SK-N-SH treated with all-trans-retinoic acid at 6 μM for 48 hours (cell line): Measurements from ENCODE around the gene LDHAL6B.

Source experiments
- ATAC-seq: fragments of 200-7000 bp; cut with Tn5 transposase; 3 replicates; pipeline ENCODE4 v1.9.1; 2020; ENCODE audit warnings: mild to moderate bottlenecking, moderate library complexity
- ARNTL ChIP-seq: fragments of 450-650 bp; formaldehyde crosslinking; IDR thresholded peaks from 2 replicates; pipeline ENCODE4 v1.5.0; 2020; ENCODE audit warnings: low read depth, mild to moderate bottlenecking, moderate library complexity, borderline replicate concordance
- BACH2 ChIP-seq: fragments of 250-450 bp; sonication (Bioruptor Pico); IDR thresholded peaks from 2 replicates; pipeline ENCODE4 v1.9.0; 2021; ENCODE audit warnings: mild to moderate bottlenecking, borderline replicate concordance
- CSDC2 ChIP-seq: fragments of 250-450 bp; sonication (Bioruptor Pico); IDR thresholded peaks from 2 replicates; pipeline ENCODE4 v1.5.0; 2020; ENCODE audit warnings: mild to moderate bottlenecking, moderate library complexity
- CSRNP3 ChIP-seq: fragments of 250-450 bp; sonication (Bioruptor Pico); IDR thresholded peaks from 2 replicates; pipeline ENCODE4 v1.5.1; 2021; ENCODE audit warnings: mild to moderate bottlenecking, moderate library complexity
- ESRRG ChIP-seq: fragments of 250-450 bp; sonication (Bioruptor Pico); IDR thresholded peaks from 2 replicates; pipeline ENCODE4 v1.6.1; 2021; ENCODE audit warnings: mild to moderate bottlenecking
- GLIS3 ChIP-seq: fragments of 250-450 bp; sonication (Bioruptor Pico); IDR thresholded peaks from 2 replicates; pipeline ENCODE4 v1.5.0; 2020; ENCODE audit warnings: mild to moderate bottlenecking, moderate library complexity
- ISL1 ChIP-seq: fragments of 250-450 bp; sonication (Bioruptor Pico); IDR thresholded peaks from 2 replicates; pipeline ENCODE4 v2.1.2; 2022; ENCODE audit warnings: mild to moderate bottlenecking, moderate library complexity
- OSR1 ChIP-seq: fragments of 250-450 bp; sonication (Bioruptor Pico); IDR thresholded peaks from 2 replicates; pipeline ENCODE4 v1.8.0; 2022; ENCODE audit warnings: moderate library complexity, mild to moderate bottlenecking, inconsistent platforms
- PPARA ChIP-seq: fragments of 250-450 bp; sonication (Bioruptor Pico); IDR thresholded peaks from 2 replicates; pipeline ENCODE4 v1.5.0; 2020; ENCODE audit warnings: mild to moderate bottlenecking, borderline replicate concordance
- RARB ChIP-seq: fragments of 250-450 bp; sonication (Bioruptor Pico); IDR thresholded peaks from 2 replicates; pipeline ENCODE4 v1.8.0; 2021; ENCODE audit warnings: mild to moderate bottlenecking, moderate library complexity
- SNAI2 ChIP-seq: fragments of 250-450 bp; sonication (Bioruptor Pico); IDR thresholded peaks from 2 replicates; pipeline ENCODE4 v1.5.0; 2020; ENCODE audit warnings: mild to moderate bottlenecking, moderate library complexity
- TCF4 ChIP-seq: fragments of 250-450 bp; sonication (Bioruptor Pico); IDR thresholded peaks from 2 replicates; pipeline ENCODE4 v1.8.0; 2021; ENCODE audit warnings: mild to moderate bottlenecking, moderate library complexity, borderline replicate concordance
- TOX ChIP-seq: fragments of 250-450 bp; sonication (Bioruptor Pico); IDR thresholded peaks from 2 replicates; pipeline ENCODE4 v1.8.0; 2021; ENCODE audit warnings: mild to moderate bottlenecking, moderate library complexity, borderline replicate concordance
- ZC3H10 ChIP-seq: fragments of 250-450 bp; sonication (Bioruptor Pico); IDR thresholded peaks from 2 replicates; pipeline ENCODE4 v1.5.1; 2021; ENCODE audit warnings: mild to moderate bottlenecking, moderate library complexity
- ZFP3 ChIP-seq: fragments of 250-450 bp; sonication (Bioruptor Pico); IDR thresholded peaks from 2 replicates; pipeline ENCODE4 v1.5.0; 2020; ENCODE audit warnings: mild to moderate bottlenecking, moderate library complexity
- ZFP30 ChIP-seq: fragments of 450-650 bp; formaldehyde crosslinking; IDR thresholded peaks from 2 replicates; pipeline ENCODE4 v1.5.0; 2022; ENCODE audit warnings: mild to moderate bottlenecking, moderate library complexity
- ZNF70 ChIP-seq: fragments of 450-650 bp; formaldehyde crosslinking; IDR thresholded peaks from 2 replicates; pipeline ENCODE4 v1.5.0; 2020; ENCODE audit warnings: mild to moderate bottlenecking, moderate library complexity
- ZNF8 ChIP-seq: fragments of 450-650 bp; formaldehyde crosslinking; IDR thresholded peaks from 2 replicates; pipeline ENCODE4 v1.5.0; 2020; ENCODE audit warnings: mild to moderate bottlenecking, moderate library complexity
- TF ChIP-seq, protein P1 (sequence below): fragments of 250-450 bp; sonication (Bioruptor Pico); IDR thresholded peaks from 2 replicates; pipeline ENCODE4 v1.5.0; 2020; ENCODE audit warnings: mild to moderate bottlenecking, moderate library complexity
- TF ChIP-seq, protein P2 (sequence below): fragments of 250-450 bp; sonication (Bioruptor Pico); IDR thresholded peaks from 2 replicates; pipeline ENCODE4 v1.8.0; 2020; ENCODE audit warnings: mild to moderate bottlenecking, moderate library complexity, borderline replicate concordance

The LDHAL6B gene

GRCh38 chr15:59244337-59244736, 37.7 kb downstream of the LDHAL6B start (continued):
- TF ChIP-seq GLIS3 (CRISPR knock-in tag) = no peak

- no peak for ATAC-seq
- TF ChIP-seq RARB (CRISPR knock-in tag) (no peak), ESRRG (no peak), CSRNP3 (CRISPR knock-in tag) (no peak), TCF4 (CRISPR knock-in tag) (no peak), ISL1 (CRISPR knock-in tag) (no peak), ZFP30 (CRISPR knock-in tag) (no peak), ARNTL (CRISPR knock-in tag) (no peak), CSDC2 (CRISPR knock-in tag) (no peak), ZC3H10 (no peak), GLIS3 (CRISPR knock-in tag) (no peak), TOX (no peak), ZFP3 (no peak), ZNF8 (no peak), OSR1 (CRISPR knock-in tag) (no peak)
- TF ChIP-seq, protein P1, sequence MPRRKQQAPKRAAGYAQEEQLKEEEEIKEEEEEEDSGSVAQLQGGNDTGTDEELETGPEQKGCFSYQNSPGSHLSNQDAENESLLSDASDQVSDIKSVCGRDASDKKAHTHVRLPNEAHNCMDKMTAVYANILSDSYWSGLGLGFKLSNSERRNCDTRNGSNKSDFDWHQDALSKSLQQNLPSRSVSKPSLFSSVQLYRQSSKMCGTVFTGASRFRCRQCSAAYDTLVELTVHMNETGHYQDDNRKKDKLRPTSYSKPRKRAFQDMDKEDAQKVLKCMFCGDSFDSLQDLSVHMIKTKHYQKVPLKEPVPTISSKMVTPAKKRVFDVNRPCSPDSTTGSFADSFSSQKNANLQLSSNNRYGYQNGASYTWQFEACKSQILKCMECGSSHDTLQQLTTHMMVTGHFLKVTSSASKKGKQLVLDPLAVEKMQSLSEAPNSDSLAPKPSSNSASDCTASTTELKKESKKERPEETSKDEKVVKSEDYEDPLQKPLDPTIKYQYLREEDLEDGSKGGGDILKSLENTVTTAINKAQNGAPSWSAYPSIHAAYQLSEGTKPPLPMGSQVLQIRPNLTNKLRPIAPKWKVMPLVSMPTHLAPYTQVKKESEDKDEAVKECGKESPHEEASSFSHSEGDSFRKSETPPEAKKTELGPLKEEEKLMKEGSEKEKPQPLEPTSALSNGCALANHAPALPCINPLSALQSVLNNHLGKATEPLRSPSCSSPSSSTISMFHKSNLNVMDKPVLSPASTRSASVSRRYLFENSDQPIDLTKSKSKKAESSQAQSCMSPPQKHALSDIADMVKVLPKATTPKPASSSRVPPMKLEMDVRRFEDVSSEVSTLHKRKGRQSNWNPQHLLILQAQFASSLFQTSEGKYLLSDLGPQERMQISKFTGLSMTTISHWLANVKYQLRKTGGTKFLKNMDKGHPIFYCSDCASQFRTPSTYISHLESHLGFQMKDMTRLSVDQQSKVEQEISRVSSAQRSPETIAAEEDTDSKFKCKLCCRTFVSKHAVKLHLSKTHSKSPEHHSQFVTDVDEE = no peak
Observed at GRCh38 chr15:59245559-59245958, 38.9 kb downstream of the LDHAL6B start.

DNA sequence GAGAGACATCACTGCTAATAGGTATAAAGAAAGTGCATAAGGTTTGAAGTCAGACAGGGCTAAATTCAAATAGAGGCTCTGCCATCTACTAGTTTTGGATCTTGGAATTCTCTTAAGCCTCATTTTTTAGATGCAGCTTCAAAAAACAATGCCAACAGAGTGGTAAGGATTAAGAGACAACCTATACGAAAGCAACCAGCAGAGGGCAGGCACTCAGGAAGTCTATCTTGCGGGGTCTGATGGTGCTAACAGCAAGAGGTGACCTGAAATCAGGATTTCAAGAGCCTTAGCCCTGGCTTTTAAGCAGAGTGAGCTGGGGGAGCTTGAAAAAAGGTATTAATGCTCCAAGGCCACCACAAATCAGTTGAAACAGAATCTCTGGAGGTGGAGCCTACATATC, 40.7 kb downstream of the LDHAL6B start:
- TF ChIP-seq RARB (CRISPR knock-in tag) (no peak), ZC3H10 (no peak), CSRNP3 (CRISPR knock-in tag) (no peak), ZFP3 (no peak), ARNTL (CRISPR knock-in tag) (no peak), TCF4 (CRISPR knock-in tag) (no peak), BACH2 (no peak), PPARA (CRISPR knock-in tag) (no peak), ISL1 (CRISPR knock-in tag) (no peak), ZNF8 (no peak), ZNF70 (CRISPR knock-in tag) (no peak), ESRRG (no peak), TOX (no peak), SNAI2 (CRISPR knock-in tag) (no peak), ZFP30 (CRISPR knock-in tag) (no peak)
- TF ChIP-seq, protein P1 = no peak
- TF ChIP-seq, protein P2, sequence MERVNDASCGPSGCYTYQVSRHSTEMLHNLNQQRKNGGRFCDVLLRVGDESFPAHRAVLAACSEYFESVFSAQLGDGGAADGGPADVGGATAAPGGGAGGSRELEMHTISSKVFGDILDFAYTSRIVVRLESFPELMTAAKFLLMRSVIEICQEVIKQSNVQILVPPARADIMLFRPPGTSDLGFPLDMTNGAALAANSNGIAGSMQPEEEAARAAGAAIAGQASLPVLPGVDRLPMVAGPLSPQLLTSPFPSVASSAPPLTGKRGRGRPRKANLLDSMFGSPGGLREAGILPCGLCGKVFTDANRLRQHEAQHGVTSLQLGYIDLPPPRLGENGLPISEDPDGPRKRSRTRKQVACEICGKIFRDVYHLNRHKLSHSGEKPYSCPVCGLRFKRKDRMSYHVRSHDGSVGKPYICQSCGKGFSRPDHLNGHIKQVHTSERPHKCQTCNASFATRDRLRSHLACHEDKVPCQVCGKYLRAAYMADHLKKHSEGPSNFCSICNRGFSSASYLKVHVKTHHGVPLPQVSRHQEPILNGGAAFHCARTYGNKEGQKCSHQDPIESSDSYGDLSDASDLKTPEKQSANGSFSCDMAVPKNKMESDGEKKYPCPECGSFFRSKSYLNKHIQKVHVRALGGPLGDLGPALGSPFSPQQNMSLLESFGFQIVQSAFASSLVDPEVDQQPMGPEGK (CRISPR knock-in tag) = no peak
- TF ChIP-seq, all 23 proteins: peak for 0
- ATAC-seq = peak; percentile 96
